PC-3 (cell line): ENCODE data around the gene YPEL3.

Experiments used
- EZH2 ChIP-seq: fragments of 300-600 bp; sonication (generic); IDR thresholded peaks from one replicate; pipeline ENCODE4 v1.6.1; 2017; ENCODE audit warnings: antibody characterized with exemption, mild to moderate bottlenecking, low read length; ENCODE audit not compliant: unreplicated experiment
- TF ChIP-seq, protein P1 (sequence below): fragments of 300-600 bp; sonication (generic); conservative IDR thresholded peaks from 2 replicates; pipeline ENCODE4 v1.5.1; 2017; ENCODE audit warnings: antibody characterized with exemption, low read depth, mild to moderate bottlenecking, low read length

DNA sequence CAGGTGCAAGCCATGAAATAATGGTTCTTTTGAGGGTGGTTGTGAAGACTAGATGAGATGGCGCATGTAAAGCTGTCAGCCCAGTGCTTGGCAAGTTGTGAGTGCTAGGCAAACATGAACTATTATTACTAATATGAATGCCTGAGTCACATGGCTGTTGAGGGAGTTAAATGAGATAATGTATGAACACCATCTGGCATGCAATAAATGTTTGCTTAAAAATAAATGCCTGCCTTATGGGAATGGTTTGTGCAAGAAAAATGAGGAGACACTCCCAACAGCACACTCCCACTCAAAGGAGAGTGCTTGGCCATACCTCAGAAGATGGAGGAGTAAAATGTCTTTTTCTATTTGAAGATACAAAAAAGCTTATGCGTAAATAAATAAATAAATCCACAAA, 23.4 kb upstream of the YPEL3 start:
- TF ChIP-seq, protein P1, sequence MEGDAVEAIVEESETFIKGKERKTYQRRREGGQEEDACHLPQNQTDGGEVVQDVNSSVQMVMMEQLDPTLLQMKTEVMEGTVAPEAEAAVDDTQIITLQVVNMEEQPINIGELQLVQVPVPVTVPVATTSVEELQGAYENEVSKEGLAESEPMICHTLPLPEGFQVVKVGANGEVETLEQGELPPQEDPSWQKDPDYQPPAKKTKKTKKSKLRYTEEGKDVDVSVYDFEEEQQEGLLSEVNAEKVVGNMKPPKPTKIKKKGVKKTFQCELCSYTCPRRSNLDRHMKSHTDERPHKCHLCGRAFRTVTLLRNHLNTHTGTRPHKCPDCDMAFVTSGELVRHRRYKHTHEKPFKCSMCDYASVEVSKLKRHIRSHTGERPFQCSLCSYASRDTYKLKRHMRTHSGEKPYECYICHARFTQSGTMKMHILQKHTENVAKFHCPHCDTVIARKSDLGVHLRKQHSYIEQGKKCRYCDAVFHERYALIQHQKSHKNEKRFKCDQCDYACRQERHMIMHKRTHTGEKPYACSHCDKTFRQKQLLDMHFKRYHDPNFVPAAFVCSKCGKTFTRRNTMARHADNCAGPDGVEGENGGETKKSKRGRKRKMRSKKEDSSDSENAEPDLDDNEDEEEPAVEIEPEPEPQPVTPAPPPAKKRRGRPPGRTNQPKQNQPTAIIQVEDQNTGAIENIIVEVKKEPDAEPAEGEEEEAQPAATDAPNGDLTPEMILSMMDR = no peak
- no peak for TF ChIP-seq EZH2
